ENCODE results near the gene ITGA6. TPM values are rescaled to one million over a fixed set of nuclear protein-coding genes. Genes with fewer than 3 reads are reported as not detected.

ITGA6 gene
- total RNA-seq, 1 experiment from 2014 or later, result 0.37 TPM

DNA sequence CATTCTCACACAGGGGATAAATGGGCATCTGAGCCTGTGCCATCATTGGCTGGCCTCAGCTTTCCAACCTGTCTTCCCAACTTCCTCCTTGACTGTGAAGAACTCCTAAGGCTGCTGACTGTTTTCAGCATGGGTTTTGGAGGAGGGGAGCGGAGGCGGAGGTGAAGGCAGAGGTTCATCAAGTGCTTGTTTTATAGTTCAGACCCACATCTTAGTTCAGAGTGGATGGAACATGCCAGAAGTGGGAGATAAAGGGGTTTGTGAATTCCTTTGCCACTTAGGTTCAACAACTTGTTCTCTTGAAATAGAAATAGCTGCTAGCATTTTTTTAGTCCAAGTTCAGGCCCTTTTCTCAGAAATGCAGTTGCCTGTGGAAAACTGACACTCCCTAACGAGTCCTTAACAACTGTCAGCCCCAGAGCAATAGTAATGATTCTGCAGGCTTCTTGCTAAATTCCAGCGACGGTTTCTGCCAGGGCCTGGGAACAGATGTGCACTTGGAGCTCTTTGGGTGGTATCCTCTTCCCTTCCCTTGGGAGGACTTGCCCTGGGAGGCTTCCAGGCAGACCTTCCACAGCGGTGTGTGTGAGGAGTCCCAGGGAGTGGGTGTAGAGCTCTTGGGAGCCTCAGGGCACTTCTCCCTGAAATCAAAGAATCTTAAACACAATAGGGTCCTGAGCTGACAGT, 30.1 kb upstream of the ITGA6 start:
- H3K4me2 ChIP-seq (ENCODE audit: low read depth, low read length, poor library complexity, severe bottlenecking), result no peak overlapping the region
- no peaks in the 10 kb centered on the region for H3K4me1 ChIP-seq (ENCODE audit: low read length)
- H3K79me2 ChIP-seq (ENCODE audit: low read length), result no peaks in the 10 kb centered on the region
- DNase-seq, result no peak
- no peaks in the 10 kb centered on the region for H3K36me3 ChIP-seq (ENCODE audit: insufficient read depth, low read length)
- no peak overlapping the region for H3K4me3 ChIP-seq (ENCODE audit: low read length)
- H3K27ac ChIP-seq (ENCODE audit: low read length), result no peak overlapping the region
- no peaks in the 10 kb centered on the region for H4K20me1 ChIP-seq (ENCODE audit: insufficient read depth, low read depth, low read length)
- H3K9me3 ChIP-seq (ENCODE audit: low read length), result no peaks in the 10 kb centered on the region
- no peak overlapping the region for H2AFZ ChIP-seq (ENCODE audit: low read length)
- no peak overlapping the region for H3K9ac ChIP-seq (ENCODE audit: low read length)
- no peaks in the 10 kb centered on the region for H3K9me2 ChIP-seq (replicated peaks; ENCODE audit: insufficient read depth, low read length)
- H3K27me3 ChIP-seq (ENCODE audit: low read length), result no peaks in the 10 kb centered on the region

- H3K4me3 ChIP-seq (ENCODE audit: low read length), result no peak overlapping the region
- H3K79me2 ChIP-seq (ENCODE audit: low read length), result no peaks in the 10 kb centered on the region
Observed at GRCh38 chr2:172398440-172398839, 28.9 kb upstream of the ITGA6 start.

DNA sequence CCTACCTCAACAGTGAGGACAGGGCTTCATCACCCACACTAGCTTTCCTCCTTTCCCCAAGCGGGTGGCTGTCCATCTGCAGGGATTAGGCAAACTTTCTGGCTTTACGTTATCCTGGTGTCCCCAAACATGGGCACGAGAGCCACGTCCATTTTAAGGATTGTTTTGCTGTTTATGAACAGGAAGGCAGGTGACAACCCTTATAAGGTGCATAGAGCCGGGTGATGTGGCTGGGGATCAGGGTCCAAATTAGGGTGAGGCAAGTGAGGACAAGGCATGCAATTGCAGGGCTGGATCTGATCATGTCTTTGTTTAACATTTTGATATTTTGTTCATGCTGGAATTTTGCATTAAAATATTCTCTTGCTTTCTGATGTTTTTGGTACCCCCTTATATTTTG, 27.6 kb upstream of the ITGA6 start:
- H3K27ac ChIP-seq (ENCODE audit: low read length), result no peak overlapping the region

More at GRCh38 chr2:172398440-172398839, 28.9 kb upstream of the ITGA6 start:
- Histone ChIP-seq H3K9me3 (ENCODE audit: low read length) (no peaks in the 10 kb centered on the region), H3K27ac (ENCODE audit: low read length) (no peak overlapping the region), H3K4me2 (ENCODE audit: low read depth, low read length, poor library complexity, severe bottlenecking) (no peak overlapping the region), H3K4me1 (ENCODE audit: low read length) (no peaks in the 10 kb centered on the region), H3K9me2 (replicated peaks; ENCODE audit: insufficient read depth, low read length) (no peaks in the 10 kb centered on the region), H2AFZ (ENCODE audit: low read length) (no peak overlapping the region), H4K20me1 (ENCODE audit: insufficient read depth, low read depth, low read length) (no peaks in the 10 kb centered on the region), H3K27me3 (ENCODE audit: low read length) (no peaks in the 10 kb centered on the region), H3K9ac (ENCODE audit: low read length) (no peak overlapping the region), H3K36me3 (ENCODE audit: insufficient read depth, low read length) (no peaks in the 10 kb centered on the region)
- DNase-seq, result no peak

GRCh38 chr2:172402198-172402597, 25.2 kb upstream of the ITGA6 start:
- H3K79me2 ChIP-seq (ENCODE audit: low read length), result no peaks in the 10 kb centered on the region
- H3K9me3 ChIP-seq (ENCODE audit: low read length), result no peaks in the 10 kb centered on the region
- H3K9me2 ChIP-seq (replicated peaks; ENCODE audit: insufficient read depth, low read length), result no peaks in the 10 kb centered on the region
- no peak overlapping the region for H3K4me2 ChIP-seq (ENCODE audit: low read depth, low read length, poor library complexity, severe bottlenecking)
- H3K9ac ChIP-seq (ENCODE audit: low read length), result no peak overlapping the region
- no peak overlapping the region for H3K4me3 ChIP-seq (ENCODE audit: low read length)
- no peaks in the 10 kb centered on the region for H3K27me3 ChIP-seq (ENCODE audit: low read length)
- no peak overlapping the region for H3K27ac ChIP-seq (ENCODE audit: low read length)
- no peaks in the 10 kb centered on the region for H3K36me3 ChIP-seq (ENCODE audit: insufficient read depth, low read length)
- no peaks in the 10 kb centered on the region for H3K4me1 ChIP-seq (ENCODE audit: low read length)
- no peak for DNase-seq
- no peak overlapping the region for H2AFZ ChIP-seq (ENCODE audit: low read length)
- no peaks in the 10 kb centered on the region for H4K20me1 ChIP-seq (ENCODE audit: insufficient read depth, low read depth, low read length)

More for the DNA sequence above, 27.6 kb upstream of the ITGA6 start:
- Histone ChIP-seq H3K4me1 (ENCODE audit: low read length) (no peaks in the 10 kb centered on the region), H3K9me3 (ENCODE audit: low read length) (no peaks in the 10 kb centered on the region), H3K79me2 (ENCODE audit: low read length) (no peaks in the 10 kb centered on the region), H3K27me3 (ENCODE audit: low read length) (no peaks in the 10 kb centered on the region), H2AFZ (ENCODE audit: low read length) (no peak overlapping the region), H3K36me3 (ENCODE audit: insufficient read depth, low read length) (no peaks in the 10 kb centered on the region), H3K4me2 (ENCODE audit: low read depth, low read length, poor library complexity, severe bottlenecking) (no peak overlapping the region), H3K9me2 (replicated peaks; ENCODE audit: insufficient read depth, low read length) (no peaks in the 10 kb centered on the region), H3K4me3 (ENCODE audit: low read length) (no peak overlapping the region), H3K9ac (ENCODE audit: low read length) (no peak overlapping the region), H4K20me1 (ENCODE audit: insufficient read depth, low read depth, low read length) (no peaks in the 10 kb centered on the region)
- no peak for DNase-seq

DNA sequence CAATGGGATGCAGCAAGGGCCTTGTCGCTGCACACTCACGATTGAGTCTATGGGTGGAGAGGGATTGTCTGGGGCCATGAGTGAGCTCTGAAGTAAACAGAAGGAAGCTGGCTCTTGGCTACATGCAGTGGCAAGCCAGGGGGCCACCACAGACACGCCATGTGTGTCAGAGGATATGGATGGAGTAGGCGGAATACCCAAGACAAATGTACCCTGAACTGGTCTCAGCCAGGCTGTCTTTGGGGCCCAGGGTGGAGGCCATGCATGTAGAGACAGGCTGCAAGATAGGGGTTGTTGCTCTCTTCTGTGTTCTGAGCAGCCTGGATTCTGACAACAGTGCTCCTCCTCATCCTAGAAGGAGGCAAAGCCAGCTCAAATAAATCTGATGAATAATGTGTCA, 24.0 kb upstream of the ITGA6 start:
- Histone ChIP-seq H3K9me2 (replicated peaks; ENCODE audit: insufficient read depth, low read length) (no peaks in the 10 kb centered on the region), H3K27me3 (ENCODE audit: low read length) (no peaks in the 10 kb centered on the region), H3K4me3 (ENCODE audit: low read length) (no peak overlapping the region), H3K79me2 (ENCODE audit: low read length) (no peaks in the 10 kb centered on the region), H3K9me3 (ENCODE audit: low read length) (no peaks in the 10 kb centered on the region), H3K36me3 (ENCODE audit: insufficient read depth, low read length) (no peaks in the 10 kb centered on the region), H4K20me1 (ENCODE audit: insufficient read depth, low read depth, low read length) (no peaks in the 10 kb centered on the region), H2AFZ (ENCODE audit: low read length) (no peak overlapping the region), H3K4me2 (ENCODE audit: low read depth, low read length, poor library complexity, severe bottlenecking) (no peak overlapping the region), H3K4me1 (ENCODE audit: low read length) (no peaks in the 10 kb centered on the region), H3K9ac (ENCODE audit: low read length) (no peak overlapping the region), H3K27ac (ENCODE audit: low read length) (no peak overlapping the region)
- no peak for DNase-seq

GRCh38 chr2:172403881-172404468, 23.4 kb upstream of the ITGA6 start:
- DNase-seq, result no peak
- Histone ChIP-seq H3K4me3 (ENCODE audit: low read length) (no peak overlapping the region), H3K9me2 (replicated peaks; ENCODE audit: insufficient read depth, low read length) (no peaks in the 10 kb centered on the region)

DNA sequence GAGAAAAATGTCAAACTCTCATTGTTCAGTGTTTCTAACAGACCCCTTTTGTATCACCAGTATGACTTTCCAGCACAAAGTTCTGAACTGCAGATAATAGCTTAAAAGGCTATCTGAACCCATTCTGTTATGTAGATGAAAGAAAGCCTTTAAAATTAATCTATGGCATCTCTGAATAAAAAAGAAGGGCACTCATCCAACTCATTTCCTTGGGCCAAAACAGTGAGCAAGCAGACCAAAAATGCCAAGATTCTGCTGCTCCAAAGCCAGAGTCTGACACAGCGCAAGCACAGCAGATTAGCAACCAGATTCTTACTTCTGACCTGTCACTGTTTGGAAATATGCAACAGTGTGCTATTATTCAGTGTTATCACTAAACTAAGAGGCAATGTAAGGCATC, 22.6 kb upstream of the ITGA6 start:
- Histone ChIP-seq H2AFZ (ENCODE audit: low read length) (no peak overlapping the region), H4K20me1 (ENCODE audit: insufficient read depth, low read depth, low read length) (no peaks in the 10 kb centered on the region), H3K9me2 (replicated peaks; ENCODE audit: insufficient read depth, low read length) (no peaks in the 10 kb centered on the region)

More at GRCh38 chr2:172403881-172404468, 23.4 kb upstream of the ITGA6 start:
- Histone ChIP-seq H3K36me3 (ENCODE audit: insufficient read depth, low read length) (no peaks in the 10 kb centered on the region), H3K27ac (ENCODE audit: low read length) (no peak overlapping the region), H4K20me1 (ENCODE audit: insufficient read depth, low read depth, low read length) (no peaks in the 10 kb centered on the region), H3K27me3 (ENCODE audit: low read length) (no peaks in the 10 kb centered on the region), H3K4me1 (ENCODE audit: low read length) (no peaks in the 10 kb centered on the region), H3K79me2 (ENCODE audit: low read length) (no peaks in the 10 kb centered on the region), H3K4me2 (ENCODE audit: low read depth, low read length, poor library complexity, severe bottlenecking) (no peak overlapping the region), H3K9me3 (ENCODE audit: low read length) (no peaks in the 10 kb centered on the region), H3K9ac (ENCODE audit: low read length) (no peak overlapping the region), H2AFZ (ENCODE audit: low read length) (no peak overlapping the region)

GRCh38 chr2:172405673-172406072, 21.7 kb upstream of the ITGA6 start:
- H2AFZ ChIP-seq (ENCODE audit: low read length), result no peak overlapping the region
- no peak overlapping the region for H3K4me3 ChIP-seq (ENCODE audit: low read length)
- H3K9ac ChIP-seq (ENCODE audit: low read length), result no peak overlapping the region
- H3K27me3 ChIP-seq (ENCODE audit: low read length), result no peaks in the 10 kb centered on the region
- no peaks in the 10 kb centered on the region for H3K36me3 ChIP-seq (ENCODE audit: insufficient read depth, low read length)
- H3K9me2 ChIP-seq (replicated peaks; ENCODE audit: insufficient read depth, low read length), result no peaks in the 10 kb centered on the region
- no peaks in the 10 kb centered on the region for H3K79me2 ChIP-seq (ENCODE audit: low read length)
- H3K9me3 ChIP-seq (ENCODE audit: low read length), result no peaks in the 10 kb centered on the region
- no peak overlapping the region for H3K27ac ChIP-seq (ENCODE audit: low read length)
- DNase-seq, result no peak
- no peaks in the 10 kb centered on the region for H4K20me1 ChIP-seq (ENCODE audit: insufficient read depth, low read depth, low read length)
- H3K4me2 ChIP-seq (ENCODE audit: low read depth, low read length, poor library complexity, severe bottlenecking), result no peak overlapping the region
- H3K4me1 ChIP-seq (ENCODE audit: low read length), result no peaks in the 10 kb centered on the region

More for the DNA sequence above, 22.6 kb upstream of the ITGA6 start:
- Histone ChIP-seq H3K36me3 (ENCODE audit: insufficient read depth, low read length) (no peaks in the 10 kb centered on the region), H3K4me3 (ENCODE audit: low read length) (no peak overlapping the region), H3K9me3 (ENCODE audit: low read length) (no peaks in the 10 kb centered on the region), H3K79me2 (ENCODE audit: low read length) (no peaks in the 10 kb centered on the region), H3K27me3 (ENCODE audit: low read length) (no peaks in the 10 kb centered on the region), H3K27ac (ENCODE audit: low read length) (no peak overlapping the region), H3K4me1 (ENCODE audit: low read length) (no peaks in the 10 kb centered on the region), H3K4me2 (ENCODE audit: low read depth, low read length, poor library complexity, severe bottlenecking) (no peak overlapping the region), H3K9ac (ENCODE audit: low read length) (no peak overlapping the region)
- DNase-seq, result no peak
